ENCODE measurements around the gene ANO7. TPM values are rescaled to one million over a fixed set of nuclear protein-coding genes. Genes with fewer than 3 reads are reported as not detected.
A peak's percentile ranks its signal among the peaks of the same experiment; 100 is the strongest.

ANO7 gene
- total RNA-seq, 1 donor from 2014 or later, result 3.3 TPM

- no peak for DNase-seq (ENCODE audit: extremely low spot score, unreplicated experiment)
- Mint-ChIP-seq H3K27me3 (no peaks in the 10 kb centered on the region), H3K36me3 (no peaks in the 10 kb centered on the region), H3K4me3 (peak overlapping the region; percentile 96), H3K4me1 (ENCODE audit: unreplicated experiment) (peaks cover 19% of the 10 kb centered on the region), H3K9me3 (no peaks in the 10 kb centered on the region), H3K27ac (peak overlapping the region; percentile 97)
- TF ChIP-seq, protein P1, sequence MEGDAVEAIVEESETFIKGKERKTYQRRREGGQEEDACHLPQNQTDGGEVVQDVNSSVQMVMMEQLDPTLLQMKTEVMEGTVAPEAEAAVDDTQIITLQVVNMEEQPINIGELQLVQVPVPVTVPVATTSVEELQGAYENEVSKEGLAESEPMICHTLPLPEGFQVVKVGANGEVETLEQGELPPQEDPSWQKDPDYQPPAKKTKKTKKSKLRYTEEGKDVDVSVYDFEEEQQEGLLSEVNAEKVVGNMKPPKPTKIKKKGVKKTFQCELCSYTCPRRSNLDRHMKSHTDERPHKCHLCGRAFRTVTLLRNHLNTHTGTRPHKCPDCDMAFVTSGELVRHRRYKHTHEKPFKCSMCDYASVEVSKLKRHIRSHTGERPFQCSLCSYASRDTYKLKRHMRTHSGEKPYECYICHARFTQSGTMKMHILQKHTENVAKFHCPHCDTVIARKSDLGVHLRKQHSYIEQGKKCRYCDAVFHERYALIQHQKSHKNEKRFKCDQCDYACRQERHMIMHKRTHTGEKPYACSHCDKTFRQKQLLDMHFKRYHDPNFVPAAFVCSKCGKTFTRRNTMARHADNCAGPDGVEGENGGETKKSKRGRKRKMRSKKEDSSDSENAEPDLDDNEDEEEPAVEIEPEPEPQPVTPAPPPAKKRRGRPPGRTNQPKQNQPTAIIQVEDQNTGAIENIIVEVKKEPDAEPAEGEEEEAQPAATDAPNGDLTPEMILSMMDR (conservative IDR thresholded peaks at IDR 0.05), result no peak
Observed at GRCh38 chr2:241149675-241149924, 38.9 kb upstream of the ANO7 start.

DNA sequence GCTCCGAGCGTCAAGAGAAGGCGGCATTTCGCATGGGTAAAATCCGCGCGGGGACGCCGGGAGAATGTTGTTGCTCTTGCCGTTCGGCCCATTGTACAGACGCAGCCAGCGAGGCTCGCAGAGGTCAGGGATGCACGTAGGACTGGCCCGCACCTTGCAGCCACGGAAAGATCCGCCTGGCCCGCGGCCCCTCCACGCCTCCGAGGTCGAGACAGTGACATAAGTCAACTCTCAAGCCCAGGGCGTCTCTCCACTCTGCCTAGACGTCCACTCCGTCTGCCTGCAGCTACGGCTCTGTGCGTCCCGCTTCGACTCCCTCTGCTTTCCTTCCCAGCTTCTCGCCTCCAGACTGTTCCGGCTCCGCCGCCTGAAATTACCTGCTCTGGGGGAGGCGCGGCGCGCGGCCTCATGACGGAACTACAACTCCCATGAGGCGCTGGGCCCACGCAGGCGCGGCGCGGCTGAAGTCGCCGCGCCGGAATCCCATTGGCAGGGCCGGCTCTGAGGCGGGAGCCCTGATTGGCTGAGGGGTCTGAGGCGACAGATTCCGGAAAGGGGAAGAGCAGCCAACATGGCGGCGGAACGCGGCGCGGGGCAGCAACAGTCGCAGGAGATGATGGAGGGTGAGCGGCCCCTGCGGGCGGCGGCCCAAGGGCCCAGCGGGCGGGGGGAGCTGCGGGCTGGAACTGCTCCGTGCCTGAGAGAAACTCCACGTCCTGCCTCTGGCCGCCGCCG lies 38.4 kb upstream of the ANO7 start, which contains the start of gene PPP1R7:
Gene PPP1R7, plus strand, starts transcription at position 543 of the 735 bp plus-strand sequence. Its CDS starts 29 bp downstream, at position 572.
- peak within 1 kb of the TSS; percentile 96 for H3K4me3 Mint-ChIP-seq
- no peaks in the 10 kb centered on the region for H3K27me3 Mint-ChIP-seq
- no peaks in the 10 kb centered on the region for H3K9me3 Mint-ChIP-seq
- H3K27ac Mint-ChIP-seq, result peak within 1 kb of the TSS; percentile 97
- peaks cover 19% of the 10 kb centered on the region for H3K4me1 Mint-ChIP-seq (ENCODE audit: unreplicated experiment)
- peak; percentile 94 for DNase-seq (ENCODE audit: extremely low spot score, unreplicated experiment)
- no peaks in the 10 kb centered on the region for H3K36me3 Mint-ChIP-seq
- TF ChIP-seq, protein P1 (conservative IDR thresholded peaks at IDR 0.05), result no peak

DNA sequence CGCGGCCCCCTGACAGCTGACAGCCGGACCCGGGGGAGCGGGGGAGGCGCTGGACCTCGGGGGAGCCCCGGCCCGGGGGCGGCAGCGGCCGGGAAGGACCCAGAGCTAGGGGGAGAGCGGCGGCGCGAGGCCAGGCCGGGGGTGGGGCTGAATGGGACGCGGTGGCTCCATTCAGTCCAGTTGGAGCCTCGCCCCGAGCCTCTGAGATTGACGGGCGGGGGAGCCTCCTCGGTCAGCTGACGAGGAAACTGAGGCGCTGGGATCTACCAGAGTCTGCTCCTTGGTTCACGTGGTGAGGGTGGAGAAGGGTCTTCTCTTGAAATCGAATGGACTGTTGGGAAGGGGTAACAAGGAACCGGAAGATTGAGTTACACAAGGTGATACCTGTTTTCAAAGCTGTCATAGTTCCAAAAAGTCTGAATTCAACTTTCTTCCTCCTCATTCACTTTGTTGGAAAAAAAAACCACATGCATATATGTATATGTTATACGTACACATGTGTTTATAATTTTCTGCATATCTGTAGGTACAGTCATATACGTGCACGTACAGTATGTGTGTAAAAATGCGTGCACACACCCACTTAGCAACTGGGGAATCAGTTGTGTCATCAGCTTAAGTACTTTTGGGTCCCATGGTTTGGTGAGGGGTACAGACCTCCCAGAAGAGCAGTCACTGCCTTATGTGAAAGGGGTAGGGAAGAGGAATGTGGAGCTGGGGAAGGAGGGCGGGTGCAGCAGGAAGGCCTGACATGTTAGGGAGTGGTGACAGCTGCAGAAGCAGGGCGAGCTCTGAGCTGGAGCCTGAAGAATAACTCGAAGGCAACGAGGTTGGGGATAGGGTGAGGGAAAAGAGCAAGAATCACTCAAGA lies 37.6 kb upstream of the ANO7 start:
- Mint-ChIP-seq H3K4me3 (peak overlapping the region; percentile 96), H3K27me3 (no peaks in the 10 kb centered on the region), H3K9me3 (no peaks in the 10 kb centered on the region), H3K36me3 (no peaks in the 10 kb centered on the region), H3K4me1 (ENCODE audit: unreplicated experiment) (peaks cover 19% of the 10 kb centered on the region), H3K27ac (peak overlapping the region; percentile 97)
- TF ChIP-seq, protein P1 (conservative IDR thresholded peaks at IDR 0.05), result no peak
- DNase-seq (ENCODE audit: extremely low spot score, unreplicated experiment), result no peak

- Mint-ChIP-seq H3K27me3 (no peaks in the 10 kb centered on the region), H3K4me1 (ENCODE audit: unreplicated experiment) (peaks cover 19% of the 10 kb centered on the region), H3K36me3 (no peaks in the 10 kb centered on the region), H3K27ac (no peak overlapping the region), H3K4me3 (peak overlapping the region; percentile 96), H3K9me3 (no peaks in the 10 kb centered on the region)
- TF ChIP-seq, protein P1 (conservative IDR thresholded peaks at IDR 0.05), result no peak
- DNase-seq (ENCODE audit: extremely low spot score, unreplicated experiment), result no peak
Observed at GRCh38 chr2:241151934-241152660, 36.4 kb upstream of the ANO7 start.

DNA sequence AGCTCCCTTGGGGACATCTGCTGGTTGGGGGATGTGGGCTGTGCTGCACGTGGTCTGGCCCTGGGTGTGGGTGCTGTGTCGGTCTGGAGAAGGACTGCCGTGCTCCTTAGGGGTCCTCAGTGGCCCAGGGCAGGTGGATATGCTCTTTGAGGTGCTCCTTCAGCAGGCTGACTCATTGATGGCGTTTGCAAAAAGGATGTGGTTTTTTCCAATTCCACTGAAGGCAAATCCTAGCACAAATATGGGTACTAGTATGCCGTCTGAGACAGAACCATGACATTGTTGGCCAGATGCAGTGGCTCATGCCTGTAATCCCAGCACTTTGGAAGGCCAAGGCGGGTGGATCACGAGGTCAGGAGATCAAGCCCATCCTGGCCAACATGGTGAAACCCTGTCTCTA lies 34.9 kb upstream of the ANO7 start:
- Mint-ChIP-seq H3K27me3 (no peaks in the 10 kb centered on the region), H3K27ac (no peak overlapping the region), H3K36me3 (no peaks in the 10 kb centered on the region), H3K9me3 (no peaks in the 10 kb centered on the region), H3K4me1 (ENCODE audit: unreplicated experiment) (peaks cover 19% of the 10 kb centered on the region), H3K4me3 (no peak overlapping the region)
- no peak for DNase-seq (ENCODE audit: extremely low spot score, unreplicated experiment)
- TF ChIP-seq, protein P1 (conservative IDR thresholded peaks at IDR 0.05), result no peak

All from type B pancreatic cell (in vitro differentiated cells).